GM18507 (cell line): ENCODE results near the gene B3GNT2.
A peak's percentile ranks its signal among the peaks of the same experiment; 100 is the strongest.
"Not testable (repeated sequence)": the region's sequence is repeated elsewhere in the genome, so short reads cannot be mapped to it uniquely, and the experiment has no call there.

Experiments used
- DNase-seq: peaks from one replicate; pipeline ENCODE4 v3.0.0; 2011; ENCODE audit warnings: low read depth; ENCODE audit not compliant: insufficient read length; ENCODE audit errors: extremely low spot score
- FAIRE-seq: peaks from 2 replicates; lab custom pipeline; 2011; peaks lifted over from hg19 to GRCh38; lab: Jason Lieb, UNC

B3GNT2 gene, protein sequence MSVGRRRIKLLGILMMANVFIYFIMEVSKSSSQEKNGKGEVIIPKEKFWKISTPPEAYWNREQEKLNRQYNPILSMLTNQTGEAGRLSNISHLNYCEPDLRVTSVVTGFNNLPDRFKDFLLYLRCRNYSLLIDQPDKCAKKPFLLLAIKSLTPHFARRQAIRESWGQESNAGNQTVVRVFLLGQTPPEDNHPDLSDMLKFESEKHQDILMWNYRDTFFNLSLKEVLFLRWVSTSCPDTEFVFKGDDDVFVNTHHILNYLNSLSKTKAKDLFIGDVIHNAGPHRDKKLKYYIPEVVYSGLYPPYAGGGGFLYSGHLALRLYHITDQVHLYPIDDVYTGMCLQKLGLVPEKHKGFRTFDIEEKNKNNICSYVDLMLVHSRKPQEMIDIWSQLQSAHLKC

DNA sequence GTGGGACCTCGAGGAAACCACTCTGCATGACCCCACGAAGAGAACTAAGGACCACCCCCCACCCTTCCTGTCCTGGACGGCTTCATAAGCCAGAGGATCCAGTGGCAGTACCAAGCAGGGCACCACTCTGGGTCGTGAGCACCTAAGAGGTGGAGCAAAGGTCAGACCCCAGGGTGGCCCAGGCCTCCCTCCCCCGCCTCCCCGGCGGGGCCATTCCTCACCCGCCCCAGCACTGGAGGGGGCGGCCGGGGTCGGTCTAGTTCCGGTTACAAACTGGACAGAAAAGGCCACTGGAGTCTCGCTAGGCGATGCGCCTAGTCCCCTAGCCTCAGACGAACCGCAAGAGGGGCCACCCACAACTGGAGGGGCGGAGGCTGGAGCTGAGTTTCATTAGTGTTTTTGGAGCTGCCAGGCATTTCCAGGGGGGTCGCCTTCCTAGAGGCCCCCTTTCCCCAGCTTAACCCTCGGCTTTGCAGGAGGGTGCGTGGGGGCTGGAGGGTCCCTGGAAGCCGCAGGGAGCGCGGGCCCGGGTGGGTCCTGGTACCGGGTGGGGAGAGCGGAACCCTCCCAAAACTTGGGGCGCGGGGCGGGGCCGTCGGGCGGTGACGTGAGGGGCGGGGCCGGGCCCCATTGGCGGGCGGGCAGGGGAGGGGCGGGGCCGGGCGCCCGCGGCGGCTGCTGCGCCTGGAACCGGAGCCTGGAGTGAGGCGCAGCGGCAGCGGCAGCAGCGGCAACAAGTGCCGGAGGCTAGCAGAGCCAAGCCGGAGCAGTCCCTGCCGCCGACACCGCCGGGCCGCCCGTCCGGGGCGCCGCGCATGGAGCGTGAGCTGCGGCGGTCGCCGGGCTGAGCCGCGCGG is at the start of gene B3GNT2:
Gene B3GNT2, plus strand, starts transcription at position 695 of the 857 bp plus-strand sequence. CDS start 26,106 bp downstream, outside the sequence.
- FAIRE-seq: peak; percentile 62
- DNase-seq: peak; percentile 73

DNA sequence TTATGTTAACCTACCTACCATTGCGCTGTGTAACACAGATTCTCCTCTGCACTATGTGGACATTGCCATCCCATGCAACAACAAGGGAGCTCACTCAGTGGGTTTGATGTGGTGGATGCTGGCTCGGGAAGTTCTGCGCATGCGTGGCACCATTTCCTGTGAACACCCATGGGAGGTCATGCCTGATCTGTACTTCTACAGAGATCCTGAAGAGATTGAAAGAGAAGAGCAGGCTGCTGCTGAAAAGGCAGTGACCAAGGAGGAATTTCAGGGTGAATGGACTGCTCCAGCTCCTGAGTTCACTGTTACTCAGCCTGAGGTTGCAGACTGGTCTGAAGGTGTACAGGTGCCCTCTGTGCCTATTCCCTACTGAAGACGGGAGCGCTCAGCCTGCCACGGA is 49.1 kb upstream of the B3GNT2 start:
- DNase-seq, FAIRE-seq: not testable (repeated sequence)

DNA sequence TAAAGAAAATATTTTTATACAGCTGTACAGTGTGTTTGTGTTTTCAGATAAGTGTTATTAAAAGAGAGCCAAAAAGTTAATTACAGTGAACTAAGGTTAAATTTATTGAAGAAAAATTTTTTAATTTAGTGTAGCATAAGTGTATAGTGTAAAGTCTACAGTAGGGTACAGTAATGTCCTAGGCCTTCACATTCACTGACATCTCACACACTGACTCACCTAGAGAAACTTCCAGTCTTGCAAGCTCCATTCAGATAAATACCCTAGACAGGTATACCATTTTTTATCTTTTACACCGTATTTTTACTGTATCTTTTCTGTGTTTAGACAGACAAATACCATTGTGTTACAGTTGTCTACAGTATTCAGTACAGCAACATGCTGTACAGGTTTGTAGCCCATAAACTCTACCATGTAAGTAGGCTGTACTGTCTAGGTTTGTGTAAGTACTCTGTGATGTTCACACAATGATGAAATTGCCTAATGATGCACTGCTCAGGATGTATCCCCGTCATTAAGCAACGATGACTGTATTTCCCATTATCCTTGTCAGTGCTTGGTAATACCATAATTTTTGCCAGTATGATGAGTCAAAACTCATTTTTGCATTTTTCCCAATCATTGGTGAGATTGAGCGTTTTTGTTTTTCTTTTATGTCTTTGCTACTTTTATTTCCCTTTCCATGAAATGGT is 48.2 kb upstream of the B3GNT2 start:
- no peak for FAIRE-seq
- no peak for DNase-seq

DNA sequence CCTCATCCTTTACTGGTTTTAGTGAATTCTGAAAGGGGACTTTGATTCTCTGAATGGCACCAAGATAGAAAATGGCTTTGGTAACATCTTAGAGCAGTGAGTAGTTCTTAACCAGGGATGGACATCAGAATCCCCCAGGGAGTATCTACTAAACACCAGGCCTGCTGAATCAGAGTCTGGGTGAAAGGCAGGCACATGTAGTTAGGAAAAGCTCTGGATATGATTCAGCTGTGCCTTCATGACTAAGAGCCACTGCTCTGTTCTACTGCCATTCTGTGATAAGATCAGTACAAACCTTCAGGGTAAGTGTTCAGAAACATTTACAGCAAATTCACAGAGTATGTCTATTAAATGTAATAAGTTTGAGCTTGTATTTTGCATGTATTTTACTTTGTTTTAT is 46.2 kb upstream of the B3GNT2 start:
- no peak for FAIRE-seq
- no peak for DNase-seq

DNA sequence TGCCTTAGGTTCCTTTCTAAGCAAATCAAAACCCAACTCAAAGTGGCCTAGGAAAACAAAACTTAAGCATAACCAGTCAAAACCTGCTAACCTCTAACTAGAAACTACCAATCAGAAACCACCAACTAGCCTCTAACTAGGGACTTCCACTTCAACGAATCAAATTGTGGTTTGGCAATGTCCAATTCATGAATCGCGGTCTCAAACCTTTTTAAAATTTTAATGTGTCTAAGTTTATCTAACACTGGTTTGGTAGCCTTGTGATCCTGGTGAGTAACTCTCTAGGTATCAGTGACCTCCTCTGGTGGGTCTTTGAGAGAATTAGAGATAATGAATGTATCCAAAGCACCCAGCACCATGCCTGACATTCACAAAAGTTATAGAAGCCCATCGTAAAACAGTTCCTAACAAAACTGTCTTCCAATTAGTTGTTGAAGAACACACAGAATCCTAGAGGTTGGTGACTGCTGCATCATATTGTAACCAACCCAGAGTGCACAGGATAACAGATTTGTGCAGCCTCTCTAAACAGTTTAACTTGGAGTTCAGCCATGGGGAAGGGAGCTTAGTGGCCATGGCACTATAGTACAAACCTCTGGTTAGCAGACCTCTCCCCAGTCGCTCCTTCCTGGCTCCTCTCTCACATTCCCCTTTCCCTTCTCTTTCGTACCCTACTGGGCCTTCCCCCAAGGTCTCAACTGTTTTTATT is 45.2 kb upstream of the B3GNT2 start:
- DNase-seq (no peak), FAIRE-seq (no peak)

DNA sequence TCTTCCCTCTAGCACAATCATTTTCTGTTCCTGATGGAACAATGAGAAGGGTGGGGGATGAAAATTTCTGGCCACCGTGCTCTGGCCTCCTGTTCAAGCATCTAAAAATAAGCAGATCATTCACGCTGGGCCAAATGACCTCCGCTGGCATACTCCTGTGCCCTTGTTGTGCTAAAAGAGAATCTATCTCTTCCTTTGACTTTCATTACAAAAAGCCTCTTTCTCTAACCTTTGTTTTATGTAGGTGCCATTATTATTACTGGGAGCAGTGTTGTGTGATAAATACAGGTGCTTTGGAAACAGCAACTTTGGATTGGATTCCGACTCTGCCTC is 44.6 kb upstream of the B3GNT2 start:
- FAIRE-seq (no peak), DNase-seq (no peak)

DNA sequence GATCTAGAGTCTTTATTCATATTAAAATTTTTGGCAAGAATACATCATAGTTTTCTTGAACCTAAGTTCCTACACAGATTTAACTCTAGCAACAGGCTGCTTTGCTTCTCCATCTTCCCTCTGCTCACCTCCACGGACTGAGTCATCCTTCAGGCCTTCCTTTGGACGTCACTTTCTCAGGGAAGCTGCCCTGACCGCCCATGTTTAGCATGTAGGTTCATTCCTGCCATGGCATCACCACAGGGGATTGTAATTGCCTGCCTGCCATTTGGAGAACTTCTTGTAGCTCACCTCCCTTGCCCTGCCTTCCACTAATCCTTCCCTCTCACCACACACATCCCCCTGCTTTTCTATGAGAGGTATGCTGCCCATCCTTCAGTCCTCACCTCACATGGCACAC is 43.9 kb upstream of the B3GNT2 start:
- no peak for FAIRE-seq
- no peak for DNase-seq

DNA sequence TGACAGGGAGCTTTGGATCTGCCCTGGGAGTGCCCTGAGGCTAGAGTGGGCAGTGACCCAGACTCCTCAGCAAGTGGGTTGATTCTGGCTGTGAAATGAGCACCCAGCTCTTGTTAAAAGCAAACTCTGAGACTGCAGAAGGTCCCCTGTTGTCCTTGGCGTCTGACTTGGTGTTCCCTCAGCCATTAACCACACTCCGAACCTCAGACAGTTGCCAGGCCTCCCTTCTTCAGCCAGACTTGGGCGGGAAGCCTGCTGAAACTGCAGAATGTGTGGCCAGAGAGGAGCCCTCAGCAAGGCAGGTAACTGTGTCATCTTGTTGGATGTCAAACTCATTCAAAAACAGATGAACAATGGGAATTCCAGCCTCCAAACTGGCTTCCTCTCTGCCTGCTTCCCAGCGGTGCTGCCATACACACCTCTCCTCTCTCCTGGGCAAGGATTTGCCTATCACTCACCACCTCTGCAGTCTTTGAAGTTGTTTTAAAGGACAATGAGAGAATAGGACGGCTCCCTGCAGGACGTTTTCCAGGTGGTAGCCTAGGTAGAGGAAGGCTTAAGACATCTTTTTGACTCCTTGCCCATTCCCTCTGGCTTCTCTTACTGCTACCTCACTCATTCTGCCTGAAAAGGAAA is 38.9 kb upstream of the B3GNT2 start:
- FAIRE-seq: no peak
- no peak for DNase-seq

DNA sequence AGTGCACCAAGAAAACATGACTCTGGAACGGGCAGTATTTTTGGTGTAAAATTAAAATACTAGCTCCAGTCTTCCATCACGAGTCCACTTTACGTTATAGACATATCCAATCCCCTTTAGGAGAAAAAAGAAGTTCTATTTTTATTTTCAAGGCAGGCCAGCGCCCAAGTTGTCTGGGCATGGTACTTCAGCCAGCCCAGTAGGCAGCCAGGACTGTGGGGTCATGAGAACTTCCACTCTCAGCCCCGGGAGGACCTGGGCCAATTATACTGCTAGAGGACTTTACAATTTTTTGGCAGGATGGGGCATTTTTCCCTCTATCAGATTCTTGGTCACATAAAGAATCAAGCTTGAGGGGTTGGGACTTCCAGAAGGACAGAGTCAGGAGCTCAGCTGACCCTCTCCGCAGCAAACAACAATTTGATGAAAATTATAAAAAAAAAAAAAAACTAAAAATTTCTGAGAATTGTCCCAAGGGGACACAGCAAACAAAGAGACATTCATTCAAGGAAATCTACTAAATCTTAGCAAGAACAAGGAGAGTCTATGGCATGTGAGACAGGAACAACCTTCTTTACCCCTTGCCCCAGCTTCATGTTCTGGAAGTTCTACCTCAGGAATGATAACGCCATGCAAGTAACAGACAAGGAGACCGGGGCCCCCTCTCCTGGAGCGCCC is 37.3 kb upstream of the B3GNT2 start:
- no peak for FAIRE-seq
- no peak for DNase-seq

DNA sequence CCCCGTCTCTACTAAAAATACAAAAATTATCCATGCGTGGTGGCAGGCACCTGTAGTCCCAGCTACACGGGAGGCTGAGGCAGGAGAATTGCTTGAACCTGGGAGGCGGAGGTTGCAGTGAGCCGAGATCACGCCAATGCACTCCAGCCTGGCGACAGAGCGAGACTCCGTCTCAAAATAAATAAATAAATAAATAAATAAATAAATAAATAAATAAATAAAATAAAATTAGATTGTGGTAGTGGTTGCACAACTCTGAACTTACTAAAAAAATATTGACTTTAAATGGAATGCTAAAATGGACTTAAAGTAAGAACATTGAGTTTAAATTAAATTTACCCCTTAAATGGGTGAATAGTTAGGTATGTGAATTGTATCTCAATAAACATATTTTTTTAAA is 35.2 kb upstream of the B3GNT2 start:
- not testable (repeated sequence) for DNase-seq, FAIRE-seq

DNA sequence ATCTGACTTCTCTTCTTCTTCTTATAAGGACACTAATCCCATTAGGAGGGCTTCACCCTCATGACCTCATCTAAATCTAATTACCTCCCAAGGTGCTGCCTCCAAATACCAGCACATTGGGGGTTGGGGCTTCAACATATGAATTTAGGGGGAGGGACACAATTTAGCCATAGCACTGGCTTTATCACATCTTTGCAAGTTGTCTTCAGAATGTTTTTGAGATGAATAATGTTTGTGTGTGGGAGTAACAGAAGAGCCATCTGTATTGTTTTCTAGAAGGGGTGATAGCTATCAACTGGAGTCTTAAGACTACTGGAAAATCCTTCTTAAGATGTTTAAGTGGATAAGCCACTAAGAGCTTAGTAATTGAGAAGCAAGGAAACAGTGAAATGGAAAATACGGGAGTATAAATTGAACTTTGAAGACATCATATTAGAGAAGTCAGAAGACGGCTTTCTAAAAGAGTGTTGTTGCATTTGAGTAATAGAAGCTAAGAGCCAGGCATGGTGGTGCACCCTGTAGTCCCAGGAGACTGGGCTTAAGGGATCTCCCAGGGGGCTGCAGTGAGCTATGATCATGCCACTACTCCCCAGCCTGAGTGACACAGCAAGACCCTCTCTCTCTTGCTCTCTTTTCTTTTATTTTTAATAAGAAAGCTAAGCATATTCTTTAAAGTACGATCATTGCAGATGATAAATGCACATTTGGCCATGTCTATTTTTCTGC is 32.6 kb upstream of the B3GNT2 start:
- no peak for FAIRE-seq
- no peak for DNase-seq

DNA sequence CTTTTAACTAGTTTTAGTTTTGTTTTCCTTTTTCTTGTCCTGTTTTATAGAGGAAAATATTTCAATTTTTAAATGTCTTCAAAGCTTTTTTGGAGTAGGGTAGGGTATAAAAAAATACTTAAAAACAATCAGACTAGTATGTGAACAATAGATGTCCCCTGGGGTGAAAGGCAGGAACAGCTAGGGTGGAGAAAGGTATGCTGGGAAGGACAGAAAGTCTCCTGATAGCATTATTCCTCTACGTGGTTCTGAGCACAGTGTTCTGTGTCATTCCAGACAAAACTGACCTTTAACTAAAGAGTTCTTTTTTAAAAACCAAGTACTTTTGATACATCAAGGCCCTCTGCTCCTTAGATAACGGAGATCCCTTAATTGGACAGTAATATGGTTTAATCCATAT is 32.1 kb upstream of the B3GNT2 start:
- no peak for DNase-seq
- FAIRE-seq: no peak

DNA sequence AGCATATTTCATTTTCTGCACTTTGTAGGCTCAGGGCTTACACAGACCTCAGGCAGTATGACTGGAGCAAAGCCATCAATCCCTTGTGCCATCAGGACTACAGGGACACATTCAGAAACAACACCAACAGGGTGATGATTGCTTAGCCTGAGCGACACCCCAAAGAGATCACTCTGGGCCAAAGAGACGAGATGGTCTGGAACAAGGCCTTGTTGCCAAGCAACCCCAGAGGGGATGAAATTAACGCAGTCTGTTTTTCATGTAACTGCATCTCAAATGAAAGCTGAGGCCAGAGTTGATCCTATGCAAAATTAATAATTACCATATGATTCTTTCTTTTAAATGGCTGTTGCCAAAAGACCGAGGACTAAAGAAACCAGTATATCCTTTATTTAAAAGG is 20.2 kb upstream of the B3GNT2 start:
- DNase-seq: no peak
- FAIRE-seq: no peak

DNA sequence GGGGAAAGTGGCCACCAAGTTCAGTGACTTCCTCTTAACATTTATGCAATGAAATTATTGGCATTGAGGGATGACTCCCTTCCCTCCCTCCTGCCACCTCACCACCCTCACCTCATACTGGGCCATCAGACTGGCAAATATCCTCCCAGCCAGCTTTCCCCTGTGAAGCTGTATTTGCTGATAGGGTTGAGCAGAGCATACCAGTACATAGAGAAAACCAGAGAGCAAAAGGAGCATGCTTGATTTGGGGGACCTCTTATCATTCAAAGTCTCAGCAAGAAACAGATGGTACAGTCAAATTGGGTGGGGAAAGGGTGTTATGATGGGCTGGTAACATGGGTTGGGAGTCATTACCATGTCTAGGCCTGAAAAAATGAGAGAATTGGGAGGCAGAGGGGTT is 19.1 kb upstream of the B3GNT2 start:
- no peak for DNase-seq
- no peak for FAIRE-seq

DNA sequence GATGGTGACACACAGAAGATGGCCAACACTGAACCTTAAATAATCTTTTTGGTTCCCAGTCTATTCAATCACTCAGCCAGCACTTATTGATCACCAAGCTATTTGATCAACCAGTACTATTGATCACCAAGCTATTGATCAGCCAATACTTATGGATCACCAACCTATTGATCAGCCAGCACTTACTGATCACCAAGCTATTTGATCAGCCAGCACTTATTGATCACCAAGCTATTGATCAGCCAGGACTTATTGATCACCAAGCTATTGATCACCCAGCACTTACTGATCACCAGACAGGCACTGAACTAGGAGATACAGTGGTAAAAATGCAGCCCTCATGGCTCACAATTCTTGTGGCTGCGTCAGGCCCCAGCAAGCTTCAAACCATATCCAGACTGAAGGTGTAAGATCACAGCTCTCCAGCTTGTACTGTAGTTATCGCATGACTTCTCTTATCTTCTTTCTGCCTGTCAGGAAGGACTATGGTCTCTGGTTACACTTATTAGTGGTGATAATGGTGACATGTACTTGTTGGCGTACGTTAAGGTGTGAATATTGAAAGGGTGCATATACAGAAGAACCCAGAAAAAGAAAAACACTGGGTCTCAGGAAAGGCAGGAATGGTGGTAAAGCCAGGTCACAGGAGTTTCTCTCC is 18.4 kb upstream of the B3GNT2 start:
- DNase-seq (no peak), FAIRE-seq (no peak)

DNA sequence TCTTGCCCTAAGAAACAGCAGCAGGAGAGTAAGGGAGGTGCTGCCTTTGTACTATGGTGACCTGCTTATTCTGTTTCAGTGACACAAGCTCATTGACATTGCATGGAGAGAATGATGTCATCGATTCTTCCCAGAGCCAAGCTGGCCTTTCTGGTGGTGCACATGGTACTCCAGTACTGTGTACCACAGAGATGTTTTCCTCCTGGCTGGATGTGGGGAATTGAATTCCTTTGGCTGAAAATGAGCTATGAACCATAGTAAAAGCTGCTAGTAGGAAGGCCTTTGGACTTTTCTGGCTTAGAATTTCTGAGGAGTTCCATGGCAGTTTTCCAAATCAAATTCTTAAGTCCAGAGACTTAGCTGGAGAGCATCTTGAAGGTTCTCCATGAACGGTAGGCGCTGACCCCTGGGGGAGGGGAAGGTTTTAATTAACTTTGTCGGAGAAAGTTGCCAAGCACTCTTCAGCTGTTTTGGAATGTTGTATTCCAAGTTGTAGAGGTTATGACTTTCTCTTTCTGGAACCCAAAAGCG is 17.1 kb upstream of the B3GNT2 start:
- no peak for DNase-seq
- no peak for FAIRE-seq

DNA sequence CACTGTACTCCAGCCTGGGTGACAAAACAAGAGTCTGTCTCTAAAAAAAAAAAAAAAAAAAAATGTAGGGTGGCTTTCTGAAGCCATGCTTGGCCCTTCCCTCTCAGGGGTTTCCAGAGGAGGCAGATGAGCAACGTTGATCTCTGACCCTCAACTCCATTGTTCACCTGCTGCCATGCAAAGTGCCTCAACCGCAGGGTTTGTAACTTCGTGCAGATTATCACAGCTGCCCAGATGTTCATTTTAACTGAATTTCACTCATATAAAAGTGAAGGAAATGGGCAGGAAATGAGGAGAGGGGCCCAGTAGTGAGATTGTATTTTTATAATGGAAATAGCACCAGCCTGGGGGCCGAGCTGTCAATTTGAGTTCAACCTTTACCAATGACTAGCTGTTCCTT is 14.9 kb upstream of the B3GNT2 start:
- FAIRE-seq: no peak
- no peak for DNase-seq
